ENCODE measurements around the gene ABCC4. TPM values are rescaled to one million over a fixed set of nuclear protein-coding genes. Genes with fewer than 3 reads are reported as not detected.
"Not testable (repeated sequence)": the region's sequence is repeated elsewhere in the genome, so short reads cannot be mapped to it uniquely, and the experiment has no call there.

Gene ABCC4
- total and polyA plus RNA-seq, 2 experiments from 2014 or later = 9.8 to 23.3 TPM

- no peaks in the 10 kb centered on the region for H3K36me3 ChIP-seq (replicated peaks; ENCODE audit: insufficient read depth, low read depth)
- no peaks in the 10 kb centered on the region for H3K27me3 ChIP-seq
- H3K79me2 ChIP-seq = peaks cover 42% of the 10 kb centered on the region
- H3K4me2 ChIP-seq = peak overlapping the region; percentile 46
- H2AFZ ChIP-seq = no peak overlapping the region
- peak; percentile 38 for DNase-seq (ENCODE audit: low spot score)
- H3K27ac ChIP-seq = peak overlapping the region; percentile 78
- 39% methylated on average over 4 of the region's 4 CpGs for WGBS (ENCODE audit: low lambda C conversion rate, missing lambda C conversion rate)
- TF ChIP-seq EZH2phosphoT487 (IDR thresholded peaks at IDR 0.05; ENCODE audit: low read depth, severe bottlenecking, unreplicated experiment) (no peak), EZH2 (IDR thresholded peaks at IDR 0.05; ENCODE audit: borderline replicate concordance) (no peak)
- TF ChIP-seq, protein P1, sequence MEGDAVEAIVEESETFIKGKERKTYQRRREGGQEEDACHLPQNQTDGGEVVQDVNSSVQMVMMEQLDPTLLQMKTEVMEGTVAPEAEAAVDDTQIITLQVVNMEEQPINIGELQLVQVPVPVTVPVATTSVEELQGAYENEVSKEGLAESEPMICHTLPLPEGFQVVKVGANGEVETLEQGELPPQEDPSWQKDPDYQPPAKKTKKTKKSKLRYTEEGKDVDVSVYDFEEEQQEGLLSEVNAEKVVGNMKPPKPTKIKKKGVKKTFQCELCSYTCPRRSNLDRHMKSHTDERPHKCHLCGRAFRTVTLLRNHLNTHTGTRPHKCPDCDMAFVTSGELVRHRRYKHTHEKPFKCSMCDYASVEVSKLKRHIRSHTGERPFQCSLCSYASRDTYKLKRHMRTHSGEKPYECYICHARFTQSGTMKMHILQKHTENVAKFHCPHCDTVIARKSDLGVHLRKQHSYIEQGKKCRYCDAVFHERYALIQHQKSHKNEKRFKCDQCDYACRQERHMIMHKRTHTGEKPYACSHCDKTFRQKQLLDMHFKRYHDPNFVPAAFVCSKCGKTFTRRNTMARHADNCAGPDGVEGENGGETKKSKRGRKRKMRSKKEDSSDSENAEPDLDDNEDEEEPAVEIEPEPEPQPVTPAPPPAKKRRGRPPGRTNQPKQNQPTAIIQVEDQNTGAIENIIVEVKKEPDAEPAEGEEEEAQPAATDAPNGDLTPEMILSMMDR (IDR thresholded peaks at IDR 0.05; ENCODE audit: poor library complexity) = no peak
- H4K20me1 ChIP-seq (ENCODE audit: insufficient read depth, poor library complexity, severe bottlenecking) = no peaks in the 10 kb centered on the region
- no peaks in the 10 kb centered on the region for H3K9me3 ChIP-seq (ENCODE audit: low read depth)
- H3K4me3 ChIP-seq = no peak overlapping the region
- peaks cover 43% of the 10 kb centered on the region for H3K4me1 ChIP-seq (ENCODE audit: insufficient read depth)
- H3K9me2 ChIP-seq (replicated peaks; ENCODE audit: insufficient read depth) = no peaks in the 10 kb centered on the region
Measured at GRCh38 chr13:95275322-95276036, 25.8 kb downstream of the ABCC4 start.

DNA sequence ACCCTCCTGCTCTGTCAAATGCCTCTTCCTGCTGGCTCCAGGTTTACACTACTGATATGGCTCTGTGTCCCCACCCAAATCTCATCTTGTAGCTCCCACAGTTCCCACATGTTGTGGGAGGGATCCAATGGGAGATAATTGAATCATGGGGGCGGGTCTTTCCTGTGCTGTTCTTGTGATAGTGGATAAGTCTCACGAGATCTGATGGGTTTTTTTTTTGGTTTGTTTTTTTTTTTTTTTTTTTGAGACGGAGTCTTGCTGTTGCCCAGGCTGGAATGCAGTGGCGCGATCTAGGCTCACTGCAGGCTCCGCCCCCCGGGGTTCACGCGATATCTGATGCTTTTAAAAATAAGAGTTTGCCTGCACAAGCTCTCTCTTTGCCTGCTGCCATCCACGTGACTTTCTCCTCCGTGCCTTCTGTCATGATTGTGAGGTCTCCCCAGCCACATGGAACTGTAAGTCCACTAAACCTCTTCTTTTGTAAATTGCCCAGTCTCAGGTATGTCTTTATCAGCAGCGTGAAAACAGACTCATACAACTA, 27.6 kb downstream of the ABCC4 start:
- peak overlapping the region; percentile 78 for H3K27ac ChIP-seq
- H3K27me3 ChIP-seq; H4K20me1 ChIP-seq (ENCODE audit: insufficient read depth, poor library complexity, severe bottlenecking); H3K36me3 ChIP-seq (replicated peaks; ENCODE audit: insufficient read depth, low read depth); H3K9me2 ChIP-seq (replicated peaks; ENCODE audit: insufficient read depth); H3K4me3 ChIP-seq; H3K9me3 ChIP-seq (ENCODE audit: low read depth); H2AFZ ChIP-seq: not testable (repeated sequence)
- peaks cover 49% of the 10 kb centered on the region for H3K4me1 ChIP-seq (ENCODE audit: insufficient read depth)
- peaks cover 37% of the 10 kb centered on the region for H3K79me2 ChIP-seq
- peak; percentile 30 for DNase-seq (ENCODE audit: low spot score)
- peak overlapping the region; percentile 46 for H3K4me2 ChIP-seq
- WGBS (ENCODE audit: low lambda C conversion rate, missing lambda C conversion rate) = 68% methylated on average over 12 of the region's 12 CpGs

DNA sequence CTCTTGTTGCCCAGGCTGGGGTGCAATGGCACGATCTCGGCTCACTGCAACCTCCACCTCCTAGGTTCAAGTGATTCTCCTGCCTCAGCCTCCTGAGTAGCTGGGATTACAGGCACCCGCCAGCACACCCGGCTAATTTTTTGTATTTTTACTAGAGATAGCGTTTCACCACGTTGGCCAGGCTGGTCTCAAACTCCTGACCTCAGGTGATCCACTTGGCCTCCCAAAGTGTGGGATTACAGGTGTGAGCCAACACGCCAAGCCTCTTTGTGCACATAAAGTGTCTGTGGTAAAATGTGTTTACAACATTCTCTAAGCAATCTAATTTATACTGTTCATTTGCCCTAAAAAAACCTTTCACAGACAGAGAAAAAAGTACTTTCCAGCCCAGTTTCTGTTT, 29.2 kb downstream of the ABCC4 start:
- Histone ChIP-seq H3K4me2 (peak overlapping the region; percentile 34), H3K27ac (peak overlapping the region; percentile 94), H3K79me2 (peaks cover 22% of the 10 kb centered on the region), H3K4me1 (ENCODE audit: insufficient read depth) (peaks cover 59% of the 10 kb centered on the region)
- H3K4me3 ChIP-seq; H3K9me2 ChIP-seq (replicated peaks; ENCODE audit: insufficient read depth); H3K27me3 ChIP-seq; H3K36me3 ChIP-seq (replicated peaks; ENCODE audit: insufficient read depth, low read depth); H3K9me3 ChIP-seq (ENCODE audit: low read depth); H2AFZ ChIP-seq; H4K20me1 ChIP-seq (ENCODE audit: insufficient read depth, poor library complexity, severe bottlenecking); DNase-seq (ENCODE audit: low spot score): not testable (repeated sequence)
- WGBS (ENCODE audit: low lambda C conversion rate, missing lambda C conversion rate) = 73% methylated on average over 7 of the region's 7 CpGs

DNA sequence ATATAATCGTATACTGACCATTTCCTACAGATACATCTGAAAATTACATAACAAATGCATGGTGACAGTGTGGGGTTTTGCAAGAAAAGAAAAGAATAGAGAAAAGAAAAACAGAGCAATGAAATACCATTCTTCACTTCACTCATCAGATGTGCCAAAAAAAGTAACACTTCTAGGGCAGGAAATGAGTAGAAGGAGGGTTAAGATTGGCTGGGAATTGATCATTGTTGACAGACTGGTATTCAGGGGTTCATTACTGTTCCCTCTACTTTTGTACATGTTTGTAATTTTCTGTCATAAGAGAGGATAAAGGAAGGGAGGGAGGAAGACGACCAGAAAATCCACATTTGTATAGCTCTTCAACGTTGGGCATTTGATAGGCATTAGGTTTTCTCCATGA, 31.5 kb downstream of the ABCC4 start:
- Histone ChIP-seq H3K36me3 (replicated peaks; ENCODE audit: insufficient read depth, low read depth) (no peaks in the 10 kb centered on the region), H3K4me1 (ENCODE audit: insufficient read depth) (peaks cover 45% of the 10 kb centered on the region), H3K9me2 (replicated peaks; ENCODE audit: insufficient read depth) (no peaks in the 10 kb centered on the region), H3K4me2 (no peak overlapping the region), H2AFZ (no peak overlapping the region), H3K27ac (peak overlapping the region; percentile 10), H3K79me2 (peaks cover 18% of the 10 kb centered on the region), H3K4me3 (no peak overlapping the region), H3K9me3 (ENCODE audit: low read depth) (no peaks in the 10 kb centered on the region), H4K20me1 (ENCODE audit: insufficient read depth, poor library complexity, severe bottlenecking) (no peaks in the 10 kb centered on the region), H3K27me3 (no peaks in the 10 kb centered on the region)
- TF ChIP-seq, protein P1 (IDR thresholded peaks at IDR 0.05; ENCODE audit: poor library complexity) = no peak
- no peak for TF ChIP-seq EZH2phosphoT487 (IDR thresholded peaks at IDR 0.05; ENCODE audit: low read depth, severe bottlenecking, unreplicated experiment)
- TF ChIP-seq EZH2 (IDR thresholded peaks at IDR 0.05; ENCODE audit: borderline replicate concordance) = no peak
- 86% methylated on average over 3 of the region's 3 CpGs for WGBS (ENCODE audit: low lambda C conversion rate, missing lambda C conversion rate)
- DNase-seq (ENCODE audit: low spot score) = no peak

GRCh38 chr13:95268343-95269065, 32.7 kb downstream of the ABCC4 start:
- Histone ChIP-seq H3K27ac (peak overlapping the region; percentile 82), H3K4me2 (peak overlapping the region; percentile 56), H3K4me1 (ENCODE audit: insufficient read depth) (peaks cover 36% of the 10 kb centered on the region), H3K79me2 (peaks cover 22% of the 10 kb centered on the region)
- not testable (repeated sequence) for H3K4me3 ChIP-seq; H2AFZ ChIP-seq; H4K20me1 ChIP-seq (ENCODE audit: insufficient read depth, poor library complexity, severe bottlenecking); H3K27me3 ChIP-seq; DNase-seq (ENCODE audit: low spot score); H3K9me3 ChIP-seq (ENCODE audit: low read depth); H3K36me3 ChIP-seq (replicated peaks; ENCODE audit: insufficient read depth, low read depth); H3K9me2 ChIP-seq (replicated peaks; ENCODE audit: insufficient read depth)
- WGBS (ENCODE audit: low lambda C conversion rate, missing lambda C conversion rate) = 70% methylated on average over 14 of the region's 16 CpGs

All from hepatocyte (in vitro differentiated cells).